A673 (cell line): ENCODE results near the gene BMP8B. TPM values are rescaled to one million over a fixed set of nuclear protein-coding genes. Genes with fewer than 3 reads are reported as not detected.

Experiments
- BruUV-seq: library from RNA; stranded (reverse); fragments of 400-500 nt; replicated peaks from 2 replicates; lab custom pipeline; 2021; lab: Mats Ljungman, UMichigan
- CTCF ChIA-PET: fragments of 300-600 bp; sonication (Branson Sonifier 250); formaldehyde crosslinking; loops from one replicate; lab custom pipeline; 2022; ENCODE audit warnings: antibody characterized with exemption; lab: Charles Lee
- POLR2A ChIA-PET: fragments of 300-600 bp; sonication (Branson Sonifier 250); formaldehyde crosslinking; loops from one replicate; lab custom pipeline; 2022; ENCODE audit warnings: antibody characterized with exemption; ENCODE audit not compliant: low non-redundant PET; lab: Charles Lee
- DNase-seq: peaks from one replicate; pipeline ENCODE4 v3.0.0-alpha.2; 2015; ENCODE audit warnings: low spot score
- H3K27ac ChIP-seq: fragments of 200-600 bp; sonication (generic); 2 replicates; pipeline ENCODE4 v1.5.1; 2016; ENCODE audit warnings: mixed run types, low read depth, mild to moderate bottlenecking, mixed read lengths, antibody characterized with exemption, low read length; ENCODE audit not compliant: poor library complexity, severe bottlenecking
- H3K27me3 ChIP-seq: fragments of 200-600 bp; sonication (generic); replicated peaks from 2 replicates; pipeline ENCODE4 v1.6.1; 2017; ENCODE audit warnings: mixed run types, low read depth, mild to moderate bottlenecking, mixed read lengths, antibody characterized with exemption, low read length; ENCODE audit not compliant: insufficient read depth, poor library complexity
- H3K36me3 ChIP-seq: fragments of 200-600 bp; sonication (generic); 2 replicates; pipeline ENCODE4 v1.6.1; 2016; ENCODE audit warnings: mixed run types, mild to moderate bottlenecking, mixed read lengths, antibody characterized with exemption, low read length; ENCODE audit not compliant: insufficient read depth, poor library complexity, severe bottlenecking
- H3K4me1 ChIP-seq: fragments of 200-600 bp; sonication (generic); 2 replicates; pipeline ENCODE4 v1.6.1; 2017; ENCODE audit warnings: mixed run types, mild to moderate bottlenecking, mixed read lengths, antibody characterized with exemption, low read length; ENCODE audit not compliant: insufficient read depth, poor library complexity, severe bottlenecking
- H3K4me3 ChIP-seq: fragments of 200-600 bp; sonication (generic); 2 replicates; pipeline ENCODE4 v1.5.1; 2016; ENCODE audit warnings: low read depth, mixed run types, mild to moderate bottlenecking, mixed read lengths, low read length; ENCODE audit not compliant: poor library complexity, severe bottlenecking
- H3K9me3 ChIP-seq: fragments of 200-600 bp; sonication (generic); 2 replicates; pipeline ENCODE4 v1.6.1; 2016; ENCODE audit warnings: mixed run types, low read depth, mild to moderate bottlenecking, mixed read lengths, antibody characterized with exemption, low read length; ENCODE audit not compliant: poor library complexity, severe bottlenecking
- EZH2 ChIP-seq: fragments of 200-600 bp; sonication (generic); IDR thresholded peaks from 2 replicates; pipeline ENCODE4 v1.6.1; 2017; ENCODE audit warnings: borderline replicate concordance, low read depth, mild to moderate bottlenecking, mixed read lengths, antibody characterized with exemption, low read length; ENCODE audit not compliant: poor library complexity, severe bottlenecking
- intact Hi-C: fragments of 100-400 bp; cut with micrococcal nuclease; formaldehyde crosslinking; loops from one replicate; pipeline ENCODE4 v1.10.0; 2022; ENCODE audit not compliant: unreplicated experiment
- total RNA-seq: library from RNA; stranded (reverse); gene quantifications from 2 replicates; pipeline ENCODE4 v1.2.3, GENCODE V29; 2021
- TF ChIP-seq, protein P1 (sequence below): fragments of 300-800, 200-600 bp; sonication (generic); conservative IDR thresholded peaks from 2 replicates; pipeline ENCODE4 v1.5.1; 2017; ENCODE audit warnings: low read depth, mild to moderate bottlenecking, antibody characterized with exemption, low read length, moderate library complexity, mixed read lengths

BMP8B gene
- total RNA-seq, 1 experiment from 2014 or later: 0.06 TPM

- no TSS peak for BruUV-seq
- no peaks in the 10 kb centered on the region for H3K9me3 ChIP-seq
- no peak overlapping the region for H3K4me3 ChIP-seq
- TF ChIP-seq, protein P1, sequence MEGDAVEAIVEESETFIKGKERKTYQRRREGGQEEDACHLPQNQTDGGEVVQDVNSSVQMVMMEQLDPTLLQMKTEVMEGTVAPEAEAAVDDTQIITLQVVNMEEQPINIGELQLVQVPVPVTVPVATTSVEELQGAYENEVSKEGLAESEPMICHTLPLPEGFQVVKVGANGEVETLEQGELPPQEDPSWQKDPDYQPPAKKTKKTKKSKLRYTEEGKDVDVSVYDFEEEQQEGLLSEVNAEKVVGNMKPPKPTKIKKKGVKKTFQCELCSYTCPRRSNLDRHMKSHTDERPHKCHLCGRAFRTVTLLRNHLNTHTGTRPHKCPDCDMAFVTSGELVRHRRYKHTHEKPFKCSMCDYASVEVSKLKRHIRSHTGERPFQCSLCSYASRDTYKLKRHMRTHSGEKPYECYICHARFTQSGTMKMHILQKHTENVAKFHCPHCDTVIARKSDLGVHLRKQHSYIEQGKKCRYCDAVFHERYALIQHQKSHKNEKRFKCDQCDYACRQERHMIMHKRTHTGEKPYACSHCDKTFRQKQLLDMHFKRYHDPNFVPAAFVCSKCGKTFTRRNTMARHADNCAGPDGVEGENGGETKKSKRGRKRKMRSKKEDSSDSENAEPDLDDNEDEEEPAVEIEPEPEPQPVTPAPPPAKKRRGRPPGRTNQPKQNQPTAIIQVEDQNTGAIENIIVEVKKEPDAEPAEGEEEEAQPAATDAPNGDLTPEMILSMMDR: no peak
- H3K27me3 ChIP-seq: no peaks in the 10 kb centered on the region
- no peaks in the 10 kb centered on the region for H3K4me1 ChIP-seq
- ChIA-PET CTCF (no interaction called here), POLR2A (no interaction called here)
- no peak overlapping the region for H3K27ac ChIP-seq
- no peaks in the 10 kb centered on the region for H3K36me3 ChIP-seq
- intact Hi-C loops: no loop called here
- no peak for DNase-seq
Observed at GRCh38 chr1:39805385-39805784, 16.7 kb upstream of the BMP8B start.

DNA sequence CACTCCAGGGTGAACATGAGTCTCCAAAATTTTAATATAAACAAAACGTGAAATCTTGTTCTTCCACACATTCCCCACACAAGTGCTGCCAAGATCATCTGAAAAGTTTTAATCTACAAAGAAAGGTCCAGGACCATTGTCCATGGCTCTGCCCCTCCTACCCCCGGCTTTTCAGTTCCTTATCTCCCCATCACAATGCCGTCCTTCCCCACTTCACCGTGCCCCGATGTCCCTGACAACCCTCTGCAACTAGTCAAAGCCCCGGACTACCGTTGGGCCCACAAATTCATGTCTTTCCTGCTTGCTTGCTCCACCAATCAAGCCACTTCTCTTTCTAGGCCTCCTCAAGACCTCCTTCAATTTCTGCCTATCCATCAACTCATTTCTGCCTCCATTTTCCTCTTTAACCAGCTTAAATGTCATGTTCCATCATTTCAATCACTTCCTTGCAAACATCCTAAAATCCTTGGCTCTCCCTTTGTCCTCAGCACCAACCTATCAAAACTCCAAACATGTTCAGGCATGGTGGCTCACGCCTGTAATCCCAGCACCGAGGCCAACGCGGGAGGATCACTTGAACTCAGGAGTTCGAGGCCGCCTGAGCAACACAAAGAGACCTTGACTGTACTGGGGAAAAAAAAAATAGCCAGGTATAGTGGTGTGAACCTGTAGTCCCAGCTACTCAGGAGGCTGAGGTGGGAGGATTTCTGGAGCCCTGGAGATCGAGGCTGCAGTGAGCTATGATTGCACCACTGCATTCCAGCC, 14.0 kb upstream of the BMP8B start:
- Histone ChIP-seq H3K4me1 (no peaks in the 10 kb centered on the region), H3K9me3 (no peaks in the 10 kb centered on the region), H3K36me3 (no peaks in the 10 kb centered on the region), H3K4me3 (no peak overlapping the region), H3K27ac (no peak overlapping the region), H3K27me3 (no peaks in the 10 kb centered on the region)
- BruUV-seq: no TSS peak
- ChIA-PET POLR2A (no interaction called here), CTCF (interaction anchor here (0.7 kb wide), 1 partner anchor 15 kb away, joined by 7 read pairs; no protein-coding TSS in a partner anchor)
- TF ChIP-seq, protein P1: no peak
- no peak for TF ChIP-seq EZH2
- DNase-seq: no peak
- intact Hi-C loops: no loop called here

- DNase-seq: no peak
- Histone ChIP-seq H3K9me3 (no peaks in the 10 kb centered on the region), H3K4me1 (no peaks in the 10 kb centered on the region), H3K27me3 (no peaks in the 10 kb centered on the region), H3K27ac (no peak overlapping the region), H3K4me3 (no peak overlapping the region), H3K36me3 (no peaks in the 10 kb centered on the region)
- BruUV-seq: no TSS peak
- intact Hi-C loops: no loop called here
- POLR2A ChIA-PET: interaction anchor here (0.6 kb wide), 1 partner anchor 90 kb away, joined by 3 read pairs; no protein-coding TSS in a partner anchor
- CTCF ChIA-PET: interaction anchor here (1.0 kb wide), 2 partner anchors 99 to 194 kb away, joined by 3 to 4 read pairs; no protein-coding TSS in a partner anchor
- TF ChIP-seq EZH2: no peak
- TF ChIP-seq, protein P1: no peak
Observed at GRCh38 chr1:39800471-39800835, 11.8 kb upstream of the BMP8B start.
